Measurements from ENCODE around the gene SH3TC1.

DNA sequence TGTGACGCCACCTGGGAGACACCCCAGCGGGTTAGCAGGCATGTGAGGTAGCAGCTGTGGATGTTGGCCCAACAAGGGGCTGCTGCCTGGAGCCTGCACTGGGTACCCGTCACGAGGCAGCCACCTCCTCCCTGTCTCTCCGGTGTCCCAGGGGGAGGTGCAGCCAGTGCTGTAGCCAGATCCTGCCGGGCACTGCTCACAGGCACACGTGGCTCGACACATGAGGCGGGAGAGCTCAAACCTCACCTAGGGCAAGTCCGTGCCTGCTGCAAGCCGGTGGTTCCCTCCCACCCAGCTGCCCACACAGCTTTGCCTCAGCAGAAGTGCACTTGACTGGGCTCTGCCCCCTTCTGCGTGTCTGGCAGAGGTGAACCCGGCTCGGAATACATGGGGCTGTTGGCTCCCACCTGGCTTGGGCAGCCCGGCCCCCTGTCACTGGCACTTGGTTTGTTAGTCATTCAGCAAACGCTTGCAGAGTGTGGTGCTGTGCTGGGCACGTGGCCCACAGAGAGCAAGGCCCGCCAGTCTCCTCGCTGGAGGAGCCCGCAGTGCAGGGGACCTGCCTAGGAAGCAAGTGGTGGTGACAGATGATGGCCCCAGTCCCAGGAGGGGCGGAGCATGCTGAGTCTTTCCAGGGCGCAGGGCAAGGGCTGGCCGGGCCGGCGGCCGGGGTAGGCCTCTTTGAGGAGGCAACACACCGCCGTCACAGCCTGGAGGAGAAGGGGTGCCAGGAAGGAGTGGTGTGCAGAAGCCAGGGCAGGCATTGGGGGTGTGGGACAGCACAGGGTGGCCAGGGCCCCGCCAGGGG is 10.1 kb upstream of the SH3TC1 start:
- TF ChIP-seq EZH2 (IDR thresholded peaks at IDR 0.05): no peak
- TF ChIP-seq POLR2AphosphoS5 (IDR thresholded peaks at IDR 0.05; ENCODE audit: borderline replicate concordance, low read depth, low read length): no peak
- no peak for TF ChIP-seq FOXP2 (optimal IDR thresholded peaks at IDR 0.05; ENCODE audit: control extremely low read depth, extremely low read length, insufficient read depth)
